Measurements from ENCODE around the gene SMARCD2. TPM values are rescaled to one million over a fixed set of nuclear protein-coding genes. Genes with fewer than 3 reads are reported as not detected.
"Not testable (repeated sequence)": the region's sequence is repeated elsewhere in the genome, so short reads cannot be mapped to it uniquely, and the experiment has no call there.

SMARCD2 gene
- polyA plus RNA-seq: 10 to 100 TPM; 60.3 to 91.2 (median 62.3) TPM

DNA sequence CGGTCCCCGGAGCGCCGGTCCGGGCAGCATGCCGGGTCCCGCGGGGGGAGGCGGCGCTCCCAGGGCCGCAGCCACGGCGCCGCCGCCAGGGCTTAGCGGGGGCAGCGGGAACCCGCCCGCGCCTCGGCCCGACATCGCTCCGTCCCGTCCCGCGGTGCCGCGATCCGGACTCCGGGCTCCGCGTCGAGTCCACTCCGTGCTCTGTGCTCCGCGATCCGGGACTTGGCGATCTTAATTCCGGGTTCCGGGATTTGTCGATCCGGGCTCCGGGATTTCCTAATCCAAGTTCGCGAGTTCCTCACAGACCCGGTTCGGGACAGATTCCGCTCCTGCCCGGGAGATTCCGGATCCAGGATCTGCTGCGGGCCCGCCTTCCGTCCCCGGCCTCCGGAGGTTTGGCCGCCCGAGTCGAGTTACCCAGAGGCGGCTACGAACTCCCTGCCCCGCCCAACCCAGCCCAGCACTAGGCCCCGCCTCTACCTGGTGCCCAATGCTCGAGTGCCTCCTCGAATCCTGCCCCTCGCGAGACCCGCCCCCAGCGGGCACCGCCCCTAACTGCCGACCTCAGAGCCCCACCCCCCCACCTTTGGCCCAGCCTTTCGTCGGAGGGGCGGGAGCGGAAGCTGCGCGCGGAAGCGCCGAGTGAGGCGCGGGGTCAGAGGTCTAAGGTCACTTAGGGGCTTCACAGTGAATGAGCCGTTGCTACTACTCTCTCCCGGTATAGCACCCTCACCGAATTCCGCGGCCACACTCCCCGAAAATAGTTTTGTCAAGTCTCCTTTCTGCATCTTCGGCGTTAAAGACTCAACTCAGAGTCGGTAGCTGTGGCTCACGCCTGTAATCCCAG lies at the start of gene SMARCD2:
Gene SMARCD2 (minus strand): TSS at position 146 of the 847 bp plus-strand sequence. CDS start 11 bp downstream, at position 135.
- WGBS, 3 donors: 0% methylated on average over 75 to 92 of the region's 92 CpGs
- H3K27ac ChIP-seq (ENCODE audit: low read depth, low read length): peak within 1 kb of the TSS; percentile 77

- not testable (repeated sequence) for H3K27ac ChIP-seq (ENCODE audit: low read depth, low read length)
- WGBS, 3 donors: 28 to 35% (median 33%) methylated on average over 13 of the region's 13 CpGs
Measured at GRCh38 chr17:63889026-63889848, 46.8 kb upstream of the SMARCD2 start.

- WGBS, 3 donors: 93 to 94% (median 93%) methylated on average over 11 of the region's 11 CpGs
- not testable (repeated sequence) for H3K27ac ChIP-seq (ENCODE audit: low read depth, low read length)
Measured at GRCh38 chr17:63885119-63885518, 42.6 kb upstream of the SMARCD2 start.

DNA sequence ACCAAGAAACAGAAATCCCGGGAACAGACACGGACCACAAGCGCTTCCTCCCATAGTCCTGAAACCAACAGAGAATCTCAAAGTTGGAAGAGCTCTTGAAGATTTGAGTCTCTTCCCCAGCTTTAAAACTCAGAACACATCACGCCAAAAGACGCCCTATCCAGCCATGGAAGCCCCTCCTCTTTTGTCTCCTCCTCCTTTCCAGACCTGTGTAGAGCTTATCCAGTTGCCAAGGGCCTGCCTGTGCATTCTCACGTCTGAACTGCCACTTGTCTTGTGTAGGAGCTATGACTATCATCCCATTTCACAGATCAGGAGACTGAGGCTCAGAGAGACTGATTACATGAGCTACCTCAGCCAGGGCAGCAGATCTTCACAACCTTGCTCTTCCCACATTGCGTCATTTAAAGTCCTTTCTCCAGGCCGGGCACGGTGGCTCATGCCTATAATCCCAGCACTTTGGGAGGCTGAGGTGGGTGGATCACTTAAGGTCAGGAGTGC lies 40.2 kb upstream of the SMARCD2 start:
- not testable (repeated sequence) for H3K27ac ChIP-seq (ENCODE audit: low read depth, low read length)
- 77 to 82% (median 78%) methylated on average over 9 of the region's 9 CpGs for WGBS, 3 donors

- H3K27ac ChIP-seq (ENCODE audit: low read depth, low read length): no peak within 1 kb of the TSS
- 28 to 43% (median 36%) methylated on average over 12 to 15 of the region's 15 CpGs for WGBS, 3 donors
Measured at GRCh38 chr17:63881935-63882601, 39.6 kb upstream of the SMARCD2 start, which contains the start of gene GH2. TSS of gene GH2 (minus strand) at chr17:63881944. CDS start at chr17:63881801, 143 bp downstream.

GRCh38 chr17:63881337-63881736 lies 38.9 kb upstream of the SMARCD2 start:
- not testable (repeated sequence) for H3K27ac ChIP-seq (ENCODE audit: low read depth, low read length)
- WGBS, 3 donors: 63 to 79% (median 66%) methylated on average over 11 of the region's 11 CpGs

- no peak overlapping the region for H3K27ac ChIP-seq (ENCODE audit: low read depth, low read length)
Measured at GRCh38 chr17:63880706-63881105, 38.2 kb upstream of the SMARCD2 start.

GRCh38 chr17:63878413-63878812 lies 35.9 kb upstream of the SMARCD2 start:
- not testable (repeated sequence) for H3K27ac ChIP-seq (ENCODE audit: low read depth, low read length)
- 78 to 90% (median 86%) methylated on average over 9 of the region's 9 CpGs for WGBS, 3 donors

More at GRCh38 chr17:63880706-63881105, 38.2 kb upstream of the SMARCD2 start:
- WGBS, 3 donors: 75 to 86% (median 85%) methylated on average over 12 of the region's 12 CpGs

- not testable (repeated sequence) for H3K27ac ChIP-seq (ENCODE audit: low read depth, low read length)
- WGBS, 3 donors: 87 to 91% (median 90%) methylated on average over 6 of the region's 6 CpGs
Measured at GRCh38 chr17:63874693-63875092, 32.2 kb upstream of the SMARCD2 start.

- WGBS, 3 donors: 74 to 80% (median 74%) methylated on average over 6 of the region's 8 CpGs
- H3K27ac ChIP-seq (ENCODE audit: low read depth, low read length): not testable (repeated sequence)
Measured at GRCh38 chr17:63874061-63874626, 31.7 kb upstream of the SMARCD2 start.

DNA sequence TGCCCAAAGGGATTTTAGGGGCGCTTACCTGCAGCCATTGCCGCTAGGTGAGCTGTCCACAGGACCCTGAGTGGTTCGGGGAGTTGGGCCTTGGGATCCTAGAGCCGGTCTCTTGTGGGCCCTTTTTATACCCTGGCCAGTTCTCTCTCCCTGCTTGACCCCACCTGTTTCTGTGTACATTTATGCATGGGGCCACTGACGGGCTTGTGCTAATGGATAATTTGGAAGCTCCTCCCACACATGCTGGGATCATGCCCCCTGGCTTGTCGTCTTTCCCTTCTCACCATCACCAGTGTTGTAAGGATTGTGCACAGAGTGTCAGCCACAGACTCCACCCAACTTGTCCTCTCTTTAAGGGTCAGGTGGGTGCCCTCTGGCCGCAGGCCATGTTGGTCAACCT lies 31.1 kb upstream of the SMARCD2 start, which contains the start of gene CSH2:
Gene CSH2 (minus strand): TSS at position 101 of the 400 bp plus-strand sequence. CDS start 63 bp downstream, at position 38.
- 84 to 91% (median 89%) methylated on average over 4 to 7 of the region's 7 CpGs for WGBS, 3 donors
- not testable (repeated sequence) for H3K27ac ChIP-seq (ENCODE audit: low read depth, low read length)

DNA sequence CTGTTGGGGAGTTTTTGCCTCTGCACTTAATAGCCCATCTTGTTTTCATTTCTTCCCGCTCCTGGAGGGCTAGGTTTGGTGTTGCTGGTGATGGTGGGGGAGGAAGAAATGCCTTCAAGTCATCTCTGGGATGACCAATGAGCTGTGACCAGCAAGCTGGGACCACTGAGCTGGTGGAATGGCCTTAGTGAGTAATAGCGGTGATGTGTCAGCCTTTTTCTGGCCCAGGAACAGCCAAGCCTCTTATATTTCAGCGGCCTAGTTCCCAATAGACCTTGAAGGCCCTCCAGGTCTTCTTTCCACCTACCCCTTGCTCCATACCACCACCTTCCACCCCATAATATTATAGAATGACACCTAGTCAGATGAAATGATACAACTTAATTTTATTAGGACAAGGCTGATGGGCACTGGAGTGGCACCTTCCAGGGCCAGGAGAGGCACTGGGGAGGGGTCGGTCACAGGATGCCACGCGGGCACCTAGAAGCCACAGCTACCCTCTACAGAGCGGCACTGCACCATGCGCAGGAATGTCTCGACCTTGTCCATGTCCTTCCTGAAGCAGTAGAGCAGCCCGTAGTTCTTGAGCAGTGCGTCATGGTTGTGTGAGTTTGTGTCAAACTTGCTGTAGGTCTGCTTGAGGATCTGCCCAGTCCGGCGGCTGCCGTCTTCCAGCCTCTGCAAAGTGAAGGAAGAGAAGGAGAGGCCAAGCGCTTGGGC lies 29.3 kb upstream of the SMARCD2 start:
- 87 to 97% (median 96%) methylated on average over 12 to 14 of the region's 15 CpGs for WGBS, 3 donors
- not testable (repeated sequence) for H3K27ac ChIP-seq (ENCODE audit: low read depth, low read length)

GRCh38 chr17:63870292-63870665 lies 27.8 kb upstream of the SMARCD2 start:
- not testable (repeated sequence) for H3K27ac ChIP-seq (ENCODE audit: low read depth, low read length)

GRCh38 chr17:63869491-63870291 lies 27.2 kb upstream of the SMARCD2 start:
- H3K27ac ChIP-seq (ENCODE audit: low read depth, low read length): not testable (repeated sequence)
- 50 to 69% (median 63%) methylated on average over 9 of the region's 9 CpGs for WGBS, 3 donors

More at GRCh38 chr17:63870292-63870665, 27.8 kb upstream of the SMARCD2 start:
- 79 to 88% (median 83%) methylated on average over 4 of the region's 4 CpGs for WGBS, 3 donors

DNA sequence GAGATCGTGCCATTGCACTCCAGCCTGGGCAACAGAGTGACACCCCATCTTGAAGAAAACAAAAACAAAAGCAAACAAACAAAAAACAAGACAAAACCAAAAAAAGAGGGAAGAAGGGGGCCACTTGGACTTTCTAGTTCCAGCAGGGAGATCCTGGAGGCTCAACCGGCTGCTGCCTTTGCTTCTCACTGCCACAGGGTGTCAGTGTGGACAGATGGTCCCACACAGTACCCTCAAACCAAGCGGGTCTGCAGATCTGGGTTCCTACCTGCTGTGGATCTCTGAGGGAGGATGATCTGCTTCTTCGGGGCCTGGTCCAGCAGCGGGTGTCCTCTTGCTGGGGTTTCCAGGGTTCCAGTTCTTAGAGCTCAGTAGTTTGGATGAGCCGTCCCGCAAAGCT lies 24.1 kb upstream of the SMARCD2 start:
- not testable (repeated sequence) for H3K27ac ChIP-seq (ENCODE audit: low read depth, low read length)
- WGBS, 3 donors: 61 to 83% (median 79%) methylated on average over 5 to 7 of the region's 7 CpGs

DNA sequence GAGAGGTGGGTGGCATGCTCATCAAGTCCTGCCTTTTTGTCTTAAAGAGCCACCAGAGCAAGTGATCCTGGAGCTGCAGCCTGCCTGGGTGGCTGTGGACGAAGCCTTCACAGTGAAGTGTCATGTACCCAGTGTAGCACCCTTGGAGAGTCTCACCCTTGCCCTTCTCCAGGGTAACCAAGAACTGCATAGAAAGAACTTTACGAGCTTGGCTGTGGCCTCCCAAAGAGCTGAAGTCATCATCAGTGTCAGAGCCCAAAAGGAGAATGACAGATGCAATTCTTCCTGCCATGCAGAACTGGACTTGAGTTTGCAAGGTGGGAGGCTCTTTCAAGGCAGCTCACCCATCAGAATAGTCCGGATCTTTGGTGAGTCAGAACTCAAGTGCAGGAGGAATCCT lies 16.8 kb upstream of the SMARCD2 start:
- no peak overlapping the region for H3K27ac ChIP-seq (ENCODE audit: low read depth, low read length)
- WGBS, 3 donors: 73 to 89% (median 88%) methylated on average over 3 of the region's 3 CpGs

GRCh38 chr17:63856425-63856824 lies 13.9 kb upstream of the SMARCD2 start:
- WGBS, 3 donors: 86 to 94% (median 94%) methylated on average over 8 of the region's 8 CpGs
- not testable (repeated sequence) for H3K27ac ChIP-seq (ENCODE audit: low read depth, low read length)

Data from adipose tissue (tissue), 3 donors.